Spleen (tissue), 11 donors: Measurements from ENCODE around the gene MAP3K6. TPM values are rescaled to one million over a fixed set of nuclear protein-coding genes. Genes with fewer than 3 reads are reported as not detected.
A peak's percentile ranks its signal among the peaks of the same experiment; 100 is the strongest.

Experiments
- DNase-seq: peaks from one replicate; pipeline ENCODE4 v3.0.0-alpha.2; 2020
- H3K27ac ChIP-seq, 8 donors: fragments of 200-600 bp; sonication (generic) in 7 of 8; 1 replicate in 4 of 8; 2 replicates in 4 of 8; pipeline versions ENCODE4 v1.5.0 to v1.8.0; 2016 to 2021; ENCODE audit warnings: inconsistent platforms in 4 of 8, mild to moderate bottlenecking in 4 of 8, moderate library complexity in 1 of 8
- H3K27me3 ChIP-seq, 7 donors: fragments of 200-600 bp; sonication (generic) in 6 of 7; replicated peaks in 1 of 7; 1 replicate in 4 of 7; 2 replicates in 3 of 7; pipeline versions ENCODE4 v1.5.0 to v1.8.0; 2016 to 2021; ENCODE audit warnings: inconsistent platforms in 3 of 7, mild to moderate bottlenecking in 1 of 7
- H3K36me3 ChIP-seq, 6 donors: fragments of 200-600 bp; sonication (generic) in 5 of 6; 1 replicate in 4 of 6; 2 replicates in 2 of 6; pipeline versions ENCODE4 v1.5.0 to v1.8.0; 2016 to 2021; ENCODE audit warnings: inconsistent platforms in 2 of 6
- H3K4me1 ChIP-seq, 6 donors: fragments of 200-600 bp; sonication (generic) in 5 of 6; 1 replicate in 3 of 6; 2 replicates in 3 of 6; pipeline versions ENCODE4 v1.5.0 to v1.8.0; 2016 to 2021; ENCODE audit warnings: inconsistent platforms in 3 of 6
- H3K4me3 ChIP-seq, 8 donors: fragments of 200-600 bp; sonication (generic) in 7 of 8; 1 replicate in 4 of 8; 2 replicates in 4 of 8; pipeline versions ENCODE4 v1.5.0 to v1.8.0; 2016 to 2021; ENCODE audit warnings: inconsistent platforms in 4 of 8, mild to moderate bottlenecking in 4 of 8, moderate library complexity in 2 of 8
- H3K9me3 ChIP-seq, 8 donors: fragments of 200-600 bp; sonication (generic) in 7 of 8; 1 replicate in 4 of 8; 2 replicates in 4 of 8; pipeline versions ENCODE4 v1.5.0 to v1.8.0; 2016 to 2021; ENCODE audit warnings: inconsistent platforms in 4 of 8
- POLR2A ChIP-seq, 3 donors: fragments of 450-650 bp; IDR thresholded peaks; one replicate each; pipeline ENCODE4 v1.5.1; 2017; ENCODE audit warnings: antibody characterized with exemption in 3 of 3, mild to moderate bottlenecking in 1 of 3
- POLR2AphosphoS5 ChIP-seq, 3 donors: sonication (generic); formaldehyde crosslinking; IDR thresholded peaks; one replicate each; pipeline ENCODE4 v1.5.1; 2017; ENCODE audit warnings: antibody characterized with exemption in 3 of 3
- WGBS, 5 donors: extraction: QIAGEN DNeasy Blood & Tissue Kit in 3 of 5; methylation state at CpG; one replicate each; pipeline versions ENCODE4 v1.1.5 to v1.1.7; 2013 to 2018; 5-methylcytosine and 5-hydroxymethylcytosine counted together
- intact Hi-C: fragments of 100-400 bp; cut with DNase I; formaldehyde crosslinking; loops from one replicate; pipeline ENCODE4 v1.15.0; 2023; ENCODE audit warnings: low total_unique reads
- polyA plus RNA-seq, 3 donors: library from polyadenylated mRNA; stranded (reverse); fragments of 200-250 nt; gene quantifications; one replicate each; pipeline ENCODE4 v1.2.1, GENCODE V29; 2013
- total RNA-seq, 7 donors: library from RNA; depleted of rRNA in 3 of 7; stranded (reverse); fragments of >200 nt in 3 of 7; fragmentation: NEBNext Ultra II Directional in 4 of 7; extraction: Animal tissue kit (Norgen Biotek cat#: 25700) in 4 of 7; gene quantifications; one replicate each; pipeline versions ENCODE4 v1.1.0 to v1.2.1, GENCODE V29; 2016 to 2021
- TF ChIP-seq, protein P1 (sequence below), 11 experiments: fragments of 200-600 bp in 7 of 11; fragments of 450-650 bp in 4 of 11; sonication (generic) in 4 of 11; IDR thresholded peaks in 8 of 11; conservative IDR thresholded peaks in 3 of 11; 1 replicate in 7 of 11; 2 replicates in 4 of 11; pipeline versions ENCODE4 v1.4.0 to v1.8.0; 2016 to 2021; ENCODE audit warnings: antibody characterized with exemption in 11 of 11, inconsistent platforms in 4 of 11, mild to moderate bottlenecking in 1 of 11
- donor health status: healthy with polysubstance abuse.
- donor health status: DM: no; HTN: no; CAD: no; lungs with moderate emphysema.
- donor health status: DM: no; HTN: no; CAD: no.
- donor health status: Bipolar disorder and iron deficiency.
- donor health status: healthy.
- donor health status: DM: no; HTN: no; CAD: no.
- donor health status: DM: yes; HTN: yes; CAD: no.

MAP3K6 gene
- total and polyA plus RNA-seq, 10 donors: 20.3 to 55.0 (median 31.0) TPM

DNA sequence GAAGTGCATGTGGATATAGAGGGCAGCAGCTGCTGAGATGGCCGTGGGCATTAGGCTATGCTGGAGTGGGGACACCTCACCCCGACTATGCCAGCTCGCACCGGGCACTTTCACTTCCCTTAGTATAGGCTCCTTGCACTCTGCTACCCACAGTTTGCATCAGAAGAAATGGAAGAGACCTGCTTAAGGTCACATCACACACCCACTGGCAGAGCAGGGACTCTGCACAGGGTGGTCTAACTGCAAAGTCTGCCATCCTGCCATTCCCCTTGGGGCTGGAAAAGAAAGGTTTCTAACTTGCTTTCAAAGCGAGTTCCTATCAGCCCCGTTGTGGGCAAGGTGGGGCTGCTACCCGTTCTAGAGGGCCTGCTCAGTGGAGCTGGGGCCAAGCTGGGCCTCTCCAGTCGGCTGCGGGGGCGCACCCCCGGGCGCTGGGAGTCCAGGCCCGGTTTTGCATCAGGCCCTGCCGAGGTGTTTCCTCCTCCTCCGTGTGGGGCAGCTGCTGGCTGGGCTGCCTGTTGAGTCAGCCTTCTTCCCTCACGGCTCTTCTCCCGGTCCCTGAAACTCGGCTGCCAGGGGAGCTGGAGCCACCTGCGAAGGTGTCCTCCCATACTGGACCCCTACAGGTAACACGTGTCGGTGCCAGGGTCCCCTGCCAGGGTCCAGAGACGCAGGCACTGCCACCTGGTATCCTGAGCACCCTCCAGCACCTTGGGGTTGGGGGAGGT lies 25.1 kb downstream of the MAP3K6 start, which contains the start of gene SYTL1:
Gene SYTL1 (plus strand): TSS at position 498 of the 728 bp plus-strand sequence. CDS start 3,313 bp downstream, outside the sequence.
- Histone ChIP-seq H3K4me3 (peak within 1 kb of the TSS; percentile 39 to 87 (median 59)), H3K4me1 (peaks cover 7 to 81% (median 41%) of the 10 kb centered on the region in 6 donors), H3K36me3 (peaks cover 0 to 40% (median 20%) of the 10 kb centered on the region in 6 donors), H3K27me3 (no peaks in the 10 kb centered on the region), H3K9me3 (no peaks in the 10 kb centered on the region), H3K27ac (peak within 1 kb of the TSS; percentile 88 to 98 (median 94))
- 11 to 21% (median 14%) methylated on average over 17 to 22 of the region's 22 CpGs for WGBS, 5 donors
- TF ChIP-seq, protein P1, sequence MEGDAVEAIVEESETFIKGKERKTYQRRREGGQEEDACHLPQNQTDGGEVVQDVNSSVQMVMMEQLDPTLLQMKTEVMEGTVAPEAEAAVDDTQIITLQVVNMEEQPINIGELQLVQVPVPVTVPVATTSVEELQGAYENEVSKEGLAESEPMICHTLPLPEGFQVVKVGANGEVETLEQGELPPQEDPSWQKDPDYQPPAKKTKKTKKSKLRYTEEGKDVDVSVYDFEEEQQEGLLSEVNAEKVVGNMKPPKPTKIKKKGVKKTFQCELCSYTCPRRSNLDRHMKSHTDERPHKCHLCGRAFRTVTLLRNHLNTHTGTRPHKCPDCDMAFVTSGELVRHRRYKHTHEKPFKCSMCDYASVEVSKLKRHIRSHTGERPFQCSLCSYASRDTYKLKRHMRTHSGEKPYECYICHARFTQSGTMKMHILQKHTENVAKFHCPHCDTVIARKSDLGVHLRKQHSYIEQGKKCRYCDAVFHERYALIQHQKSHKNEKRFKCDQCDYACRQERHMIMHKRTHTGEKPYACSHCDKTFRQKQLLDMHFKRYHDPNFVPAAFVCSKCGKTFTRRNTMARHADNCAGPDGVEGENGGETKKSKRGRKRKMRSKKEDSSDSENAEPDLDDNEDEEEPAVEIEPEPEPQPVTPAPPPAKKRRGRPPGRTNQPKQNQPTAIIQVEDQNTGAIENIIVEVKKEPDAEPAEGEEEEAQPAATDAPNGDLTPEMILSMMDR (IDR thresholded peaks at IDR 0.05 in 8 of 11, conservative IDR thresholded peaks at IDR 0.05 in 3 of 11): no peak
- peak in 1 of 3 donors; percentile 65 for TF ChIP-seq POLR2A (IDR thresholded peaks at IDR 0.05)
- peak; percentile 67 to 78 (median 70) for TF ChIP-seq POLR2AphosphoS5 (IDR thresholded peaks at IDR 0.05)
- intact Hi-C loops: no loop called here
- DNase-seq: peak; percentile 94

DNA sequence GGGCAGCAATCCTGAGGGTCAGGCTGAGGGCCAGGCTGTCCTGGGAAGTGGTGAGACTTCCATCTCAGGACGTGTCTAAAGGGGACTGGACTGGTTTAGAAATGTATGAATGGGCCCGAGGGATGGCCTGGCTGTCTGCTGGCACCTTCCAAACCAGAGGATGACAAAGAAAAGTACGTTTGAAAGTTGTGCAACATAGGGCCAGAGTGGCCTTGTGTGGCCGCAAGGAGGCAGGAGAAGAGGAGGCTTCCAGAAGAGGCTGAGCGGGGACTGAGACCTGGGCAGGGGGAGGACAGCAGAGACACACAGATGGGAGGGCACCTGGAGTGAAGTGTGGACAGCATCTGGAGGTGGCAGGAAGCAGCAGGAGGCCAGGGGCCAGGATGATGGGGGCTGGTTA lies 27.5 kb downstream of the MAP3K6 start:
- Histone ChIP-seq H3K27ac (peak overlapping the region in 2 of 8 donors; percentile 95 to 98), H3K36me3 (peaks cover 0 to 47% (median 31%) of the 10 kb centered on the region in 6 donors), H3K4me3 (no peak overlapping the region), H3K4me1 (peaks cover 7 to 56% (median 34%) of the 10 kb centered on the region in 6 donors), H3K9me3 (no peaks in the 10 kb centered on the region), H3K27me3 (no peaks in the 10 kb centered on the region)
- 42 to 77% (median 67%) methylated on average over 5 of the region's 5 CpGs for WGBS, 5 donors
- intact Hi-C loops: no loop called here
- TF ChIP-seq POLR2AphosphoS5 (IDR thresholded peaks at IDR 0.05) (no peak), POLR2A (IDR thresholded peaks at IDR 0.05) (no peak)
- TF ChIP-seq, protein P1 (IDR thresholded peaks at IDR 0.05 in 8 of 11, conservative IDR thresholded peaks at IDR 0.05 in 3 of 11): no peak
- no peak for DNase-seq

DNA sequence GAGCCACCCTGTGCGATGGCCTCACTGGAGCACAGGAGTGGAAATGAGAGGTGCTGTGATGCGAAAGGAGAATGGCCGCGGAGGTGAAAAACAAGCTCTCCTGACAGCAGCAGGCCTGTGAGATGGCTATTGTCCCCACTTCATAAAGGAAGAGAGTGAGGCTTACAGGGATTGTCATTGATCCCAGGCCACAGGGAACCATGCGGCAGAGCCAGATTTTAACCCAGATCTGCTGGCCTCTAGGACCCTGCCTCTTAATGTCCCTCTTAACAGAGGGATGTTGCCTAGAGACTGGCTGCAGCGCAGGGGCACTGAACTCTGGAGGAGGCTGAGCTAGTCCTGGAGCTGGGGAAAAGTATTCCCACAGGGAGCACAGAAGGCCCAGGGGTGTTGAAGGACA lies 28.0 kb downstream of the MAP3K6 start:
- Histone ChIP-seq H3K4me1 (peaks cover 7 to 52% (median 30%) of the 10 kb centered on the region in 6 donors), H3K4me3 (no peak overlapping the region), H3K27ac (peak overlapping the region in 2 of 8 donors; percentile 95 to 98), H3K9me3 (no peaks in the 10 kb centered on the region), H3K36me3 (peaks cover 4 to 52% (median 36%) of the 10 kb centered on the region in 6 donors), H3K27me3 (no peaks in the 10 kb centered on the region)
- intact Hi-C loops: no loop called here
- no peak for TF ChIP-seq POLR2A (IDR thresholded peaks at IDR 0.05)
- TF ChIP-seq, protein P1 (IDR thresholded peaks at IDR 0.05 in 8 of 11, conservative IDR thresholded peaks at IDR 0.05 in 3 of 11): no peak
- TF ChIP-seq POLR2AphosphoS5 (IDR thresholded peaks at IDR 0.05): no peak
- no peak for DNase-seq
- WGBS, 5 donors: 93 to 97% (median 94%) methylated on average over 6 of the region's 6 CpGs

DNA sequence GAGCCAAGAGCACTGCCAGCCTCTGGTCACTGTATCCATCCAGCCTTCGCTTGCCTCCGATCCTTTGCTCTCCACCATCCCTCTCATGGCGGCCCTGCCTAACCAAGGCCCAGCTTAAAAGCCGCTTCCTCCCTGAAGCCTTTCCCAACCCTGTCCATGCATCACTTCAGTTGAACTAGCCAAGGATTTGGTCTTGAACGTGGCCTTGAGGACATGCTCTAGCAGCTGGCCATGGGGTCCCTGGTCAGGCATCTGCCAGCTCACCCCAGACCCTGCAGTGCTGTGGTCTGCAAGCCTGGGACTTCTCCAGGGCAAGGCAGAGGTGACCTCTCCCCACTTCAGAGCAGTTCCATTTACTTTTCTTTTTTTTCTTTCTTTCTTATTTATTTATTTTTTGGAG lies 30.0 kb downstream of the MAP3K6 start:
- Histone ChIP-seq H3K4me3 (no peak overlapping the region), H3K27ac (no peak overlapping the region), H3K36me3 (peaks cover 4 to 72% (median 50%) of the 10 kb centered on the region in 6 donors), H3K4me1 (peaks cover 16 to 47% (median 30%) of the 10 kb centered on the region in 6 donors), H3K9me3 (no peaks in the 10 kb centered on the region), H3K27me3 (no peaks in the 10 kb centered on the region)
- no peak for DNase-seq
- WGBS, 5 donors: 91 to 96% (median 94%) methylated on average over 5 of the region's 5 CpGs
- intact Hi-C loops: no loop called here
- TF ChIP-seq, protein P1 (IDR thresholded peaks at IDR 0.05 in 8 of 11, conservative IDR thresholded peaks at IDR 0.05 in 3 of 11): no peak
- TF ChIP-seq POLR2AphosphoS5 (IDR thresholded peaks at IDR 0.05): peak in 1 of 3 donors; percentile 3
- no peak for TF ChIP-seq POLR2A (IDR thresholded peaks at IDR 0.05)
